A549 (cell line): ENCODE measurements around the gene NR2F1. TPM values are rescaled to one million over a fixed set of nuclear protein-coding genes. Genes with fewer than 3 reads are reported as not detected.
"Not testable (repeated sequence)": the region's sequence is repeated elsewhere in the genome, so short reads cannot be mapped to it uniquely, and the experiment has no call there.

Experiments used
- ATAC-seq, 2 experiments: fragments of 200-7000 bp in 1 of 2; fragments of >200 bp in 1 of 2; cut with Nextera tagmentation in 1 of 2; cut with Tn5 transposase in 1 of 2; 3 replicates each; pipeline versions ENCODE4 v1.8.0 to v1.9.1; 2018 to 2020; ENCODE audit warnings: mild to moderate bottlenecking in 1 of 2, moderate library complexity in 1 of 2
- CTCF ChIA-PET: fragments of 300-600 bp; sonication (Branson Sonifier 250); formaldehyde crosslinking; extraction: SDS; loops from one replicate; lab custom pipeline; 2021; ENCODE audit warnings: antibody characterized with exemption, inconsistent platforms; lab: Yijun Ruan, JAX
- POLR2A ChIA-PET: fragments of 350-600 bp; formaldehyde crosslinking; extraction: SDS; loops from one replicate; lab custom pipeline; 2021; ENCODE audit warnings: antibody characterized with exemption, inconsistent platforms; lab: Yijun Ruan, JAX
- DNase-seq, 2 experiments: peaks; one replicate each; pipeline versions ENCODE4 v3.0.0 to v3.0.0-alpha.2; 2011 to 2016; ENCODE audit warnings: low read depth in 1 of 2, low spot score in 1 of 2
- FAIRE-seq: peaks from 2 replicates; lab custom pipeline; 2011; peaks lifted over from hg19 to GRCh38; lab: Jason Lieb, UNC
- H3K27ac ChIP-seq, 2 experiments: fragments of >200 bp; sonication (Bioruptor Twin); formaldehyde crosslinking; 3 replicates each; pipeline ENCODE4 v1.5.1; 2016 to 2017
- H3K4me1 ChIP-seq: fragments of >200 bp; sonication (Bioruptor Twin); formaldehyde crosslinking; 3 replicates; pipeline ENCODE4 v1.6.1; 2016
- H3K4me2 ChIP-seq: fragments of >200 bp; sonication (Bioruptor Twin); formaldehyde crosslinking; 3 replicates; pipeline ENCODE4 v1.6.1; 2016
- H3K4me3 ChIP-seq: fragments of >200 bp; sonication (Bioruptor Twin); formaldehyde crosslinking; 3 replicates; pipeline ENCODE4 v1.5.1; 2016
- H3K9me3 ChIP-seq: fragments of >200 bp; sonication (Bioruptor Twin); formaldehyde crosslinking; 3 replicates; pipeline ENCODE4 v1.6.1; 2016
- BHLHE40 ChIP-seq: IDR thresholded peaks from 2 replicates; pipeline ENCODE4 v1.6.1; 2012; ENCODE audit warnings: low read depth, low read length, inconsistent platforms
- CBX8 ChIP-seq: fragments of 200-600 bp; sonication (generic); IDR thresholded peaks from 2 replicates; pipeline ENCODE4 v1.6.1; 2016
- CHD4 ChIP-seq: fragments of 200-600 bp; sonication (generic); IDR thresholded peaks from 2 replicates; pipeline ENCODE4 v1.6.1; 2016; ENCODE audit warnings: antibody characterized with exemption, mild to moderate bottlenecking, borderline replicate concordance
- EHMT2 ChIP-seq: fragments of 200-600 bp; sonication (generic); IDR thresholded peaks from 2 replicates; pipeline ENCODE4 v1.6.1; 2016; ENCODE audit warnings: antibody characterized with exemption, low read depth, mild to moderate bottlenecking, moderate library complexity
- FOSB ChIP-seq: fragments of 250-450 bp; sonication (Bioruptor Pico); IDR thresholded peaks from 2 replicates; pipeline ENCODE4 v1.5.0; 2020; ENCODE audit warnings: mild to moderate bottlenecking, moderate library complexity
- FOXS1 ChIP-seq: fragments of 250-450 bp; sonication (Bioruptor Pico); IDR thresholded peaks from 2 replicates; pipeline ENCODE4 v1.5.0; 2020; ENCODE audit warnings: mild to moderate bottlenecking, moderate library complexity
- HOXA7 ChIP-seq: fragments of 250-450 bp; sonication (Bioruptor Pico); IDR thresholded peaks from 2 replicates; pipeline ENCODE4 v1.5.0; 2020; ENCODE audit warnings: mild to moderate bottlenecking, moderate library complexity
- HOXB5 ChIP-seq: fragments of 250-450 bp; sonication (Bioruptor Pico); IDR thresholded peaks from 2 replicates; pipeline ENCODE4 v1.5.0; 2020; ENCODE audit warnings: mild to moderate bottlenecking, moderate library complexity
- JUN ChIP-seq, 2 experiments: fragments of >200 bp; sonication (Bioruptor Twin); formaldehyde crosslinking; IDR thresholded peaks; 2 replicates in 1 of 2; 3 replicates in 1 of 2; pipeline ENCODE4 v1.6.1; 2016 to 2017
- KDM1A ChIP-seq: fragments of 200-600 bp; sonication (generic); IDR thresholded peaks from 2 replicates; pipeline ENCODE4 v1.6.1; 2016; ENCODE audit warnings: low read depth, mild to moderate bottlenecking
- KDM5A ChIP-seq: fragments of 200-600 bp; sonication (generic); IDR thresholded peaks from 2 replicates; pipeline ENCODE4 v1.6.1; 2016; ENCODE audit warnings: antibody characterized with exemption, mild to moderate bottlenecking
- MAFK ChIP-seq: fragments of 450-650 bp; IDR thresholded peaks from 2 replicates; pipeline ENCODE4 v1.6.1; 2014; ENCODE audit not compliant: partially characterized antibody
- MYC ChIP-seq: IDR thresholded peaks from 2 replicates; pipeline ENCODE4 v1.6.1; 2012; ENCODE audit warnings: mild to moderate bottlenecking, inconsistent platforms, low read length, improper control_type of control experiment, borderline replicate concordance
- NFE2L2 ChIP-seq: fragments of 150-350 bp; conservative IDR thresholded peaks from 2 replicates; pipeline ENCODE4 v1.6.1; 2014; ENCODE audit warnings: low read length
- POLR2A ChIP-seq: IDR thresholded peaks from 2 replicates; pipeline ENCODE4 v1.6.1; 2012; ENCODE audit warnings: mild to moderate bottlenecking, low read length
- RCOR1 ChIP-seq: fragments of 150-350 bp; IDR thresholded peaks from 2 replicates; pipeline ENCODE4 v1.6.1; 2014; ENCODE audit warnings: antibody characterized with exemption, low read length, low read depth
- RFX5 ChIP-seq: fragments of 450-650 bp; IDR thresholded peaks from 2 replicates; pipeline ENCODE4 v1.7.1; 2014; ENCODE audit warnings: antibody characterized with exemption, mild to moderate bottlenecking, moderate library complexity
- RNF2 ChIP-seq: fragments of 200-600 bp; sonication (generic); IDR thresholded peaks from 2 replicates; pipeline ENCODE4 v1.6.1; 2016; ENCODE audit warnings: low read depth, mild to moderate bottlenecking, antibody characterized with exemption, moderate library complexity, borderline replicate concordance
- SREBF2 ChIP-seq: fragments of 450-650 bp; IDR thresholded peaks from 2 replicates; pipeline ENCODE4 v1.6.1; 2014; ENCODE audit warnings: mild to moderate bottlenecking, moderate library complexity
- TFCP2L1 ChIP-seq: fragments of 250-450 bp; sonication (Bioruptor Pico); IDR thresholded peaks from 2 replicates; pipeline ENCODE4 v1.5.0; 2021; ENCODE audit warnings: mild to moderate bottlenecking
- TP53 ChIP-seq: fragments of 250-450 bp; sonication (Bioruptor Pico); IDR thresholded peaks from 2 replicates; pipeline ENCODE4 v1.5.0; 2021; ENCODE audit warnings: mild to moderate bottlenecking, moderate library complexity
- ZC3H11A ChIP-seq: fragments of 450-650 bp; IDR thresholded peaks from 2 replicates; pipeline ENCODE4 v1.6.1; 2014; ENCODE audit warnings: antibody characterized with exemption, mild to moderate bottlenecking
- ZNF302 ChIP-seq: fragments of 250-450 bp; sonication (Bioruptor Pico); IDR thresholded peaks from 2 replicates; pipeline ENCODE4 v1.9.0; 2021; ENCODE audit warnings: inconsistent platforms, mild to moderate bottlenecking, moderate library complexity
- ZSCAN20 ChIP-seq: fragments of 250-450 bp; sonication (Bioruptor Pico); IDR thresholded peaks from 2 replicates; pipeline ENCODE4 v1.8.0; 2022; ENCODE audit warnings: mild to moderate bottlenecking, moderate library complexity
- WGBS: methylation state at CpG from one replicate; pipeline ENCODE4 v1.1.6; 2017; ENCODE audit errors: missing lambda C conversion rate; 5-methylcytosine and 5-hydroxymethylcytosine counted together
- polyA plus RNA-seq, 4 experiments: library from polyadenylated mRNA; depleted of rRNA in 3 of 4; stranded (reverse); fragments of >200 nt; fragmentation: RNase III in 1 of 4; extraction: RNeasy Plus Mini Kit Qiagen cat#74134 plus additional on column Dnase treatment in 1 of 4; gene quantifications; 2 replicates in 3 of 4; 3 replicates in 1 of 4; pipeline ENCODE4 v1.2.3, GENCODE V29; 2011 to 2017
- TF ChIP-seq, protein P1 (sequence below): IDR thresholded peaks from 2 replicates; pipeline ENCODE4 v1.6.1; 2012; ENCODE audit warnings: low read depth, borderline replicate concordance
- TF ChIP-seq, protein P2 (sequence below): fragments of >200 bp; sonication (Bioruptor Twin); formaldehyde crosslinking; IDR thresholded peaks from 2 replicates; pipeline ENCODE4 v1.6.1; 2016
- TF ChIP-seq, protein P3 (sequence below): fragments of >200 bp; sonication (Bioruptor Twin); formaldehyde crosslinking; IDR thresholded peaks from 3 replicates; pipeline ENCODE4 v1.6.1; 2016
- TF ChIP-seq, protein P4 (sequence below): IDR thresholded peaks from 2 replicates; pipeline ENCODE4 v1.6.1; 2012
- TF ChIP-seq, protein P5 (sequence below): fragments of 200-600 bp; sonication (generic); IDR thresholded peaks from 2 replicates; pipeline ENCODE4 v1.6.1; 2016; ENCODE audit warnings: antibody characterized with exemption, mild to moderate bottlenecking, moderate library complexity

The NR2F1 gene
- polyA plus RNA-seq, 2 of the 4 experiments (the other 2 are of a cell fraction): 5.0 to 5.2 TPM

DNA sequence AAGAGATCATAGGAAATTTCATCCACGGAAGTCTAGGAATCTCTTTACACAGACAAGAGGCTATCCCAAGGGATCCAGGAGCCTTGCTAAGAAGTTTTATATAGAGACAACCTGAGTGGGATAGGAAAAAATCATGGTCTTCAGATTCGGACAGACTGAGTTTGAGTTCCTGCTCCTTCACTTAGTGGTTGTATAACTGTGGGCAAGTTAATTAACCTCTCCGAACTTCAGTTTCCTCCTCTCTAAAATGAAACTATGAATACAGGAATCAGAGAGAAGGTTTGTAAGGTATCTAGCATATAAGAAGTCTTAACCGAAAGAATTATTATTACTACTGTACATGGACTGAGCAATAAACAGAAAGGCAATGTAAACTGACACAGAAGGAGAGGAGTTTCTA, 37.1 kb upstream of the NR2F1 start (continued):
- no peak for TF ChIP-seq JUN (IDR thresholded peaks at IDR 0.05)
- TF ChIP-seq MYC: no peak
- TF ChIP-seq BHLHE40: no peak
- TF ChIP-seq CBX8: no peak
- TF ChIP-seq RFX5: no peak

DNA sequence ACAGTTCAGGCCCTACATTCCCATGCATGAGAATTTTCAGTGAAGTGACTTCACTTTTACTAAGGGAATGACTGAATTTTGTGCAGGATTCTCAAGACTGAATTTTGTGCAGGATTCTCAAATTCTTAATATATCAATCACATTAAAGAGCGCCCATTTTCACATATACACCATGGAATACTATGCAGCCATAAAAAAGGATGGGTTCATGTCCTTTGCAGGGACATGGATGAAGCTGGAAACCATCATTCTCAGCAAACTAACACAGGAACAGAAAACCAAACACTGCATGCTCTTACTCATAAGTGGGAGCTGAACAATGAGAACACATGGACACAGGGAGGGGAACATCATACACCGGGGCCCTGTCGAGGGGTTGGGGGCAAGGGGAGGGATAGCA, 33.4 kb upstream of the NR2F1 start:
- H3K4me2 ChIP-seq, ATAC-seq, H3K27ac ChIP-seq, H3K4me3 ChIP-seq, FAIRE-seq, H3K4me1 ChIP-seq, H3K9me3 ChIP-seq, DNase-seq, POLR2A ChIA-PET, CTCF ChIA-PET: not testable (repeated sequence)
- 85% methylated on average over 3 of the region's 3 CpGs for WGBS

DNA sequence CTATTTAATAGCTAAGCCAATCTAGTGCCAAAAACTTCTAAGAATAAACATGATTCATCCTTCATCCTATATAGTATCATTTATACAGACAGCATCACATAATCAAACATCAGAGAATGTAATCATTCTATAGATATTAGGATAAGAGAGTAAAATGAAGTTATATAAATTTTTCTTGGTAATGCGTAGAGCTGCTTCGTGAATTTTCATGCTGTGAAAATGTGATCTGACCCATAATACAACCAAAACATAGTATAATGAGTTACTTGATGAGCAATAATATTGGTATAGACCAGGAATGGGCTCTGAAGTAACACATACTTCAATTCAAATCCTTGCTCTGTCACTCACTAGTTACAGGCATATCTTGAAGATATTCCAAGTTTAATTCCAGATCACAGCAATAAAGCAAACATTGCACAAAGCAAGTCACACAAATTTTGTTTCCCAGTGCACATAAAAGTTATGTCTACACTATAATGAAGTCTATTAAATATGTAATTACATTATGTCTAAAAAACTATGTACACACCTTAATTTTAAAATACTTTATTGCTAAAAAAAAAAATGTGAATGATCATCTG, 25.9 kb upstream of the NR2F1 start:
- POLR2A ChIA-PET: no interaction called here

DNA sequence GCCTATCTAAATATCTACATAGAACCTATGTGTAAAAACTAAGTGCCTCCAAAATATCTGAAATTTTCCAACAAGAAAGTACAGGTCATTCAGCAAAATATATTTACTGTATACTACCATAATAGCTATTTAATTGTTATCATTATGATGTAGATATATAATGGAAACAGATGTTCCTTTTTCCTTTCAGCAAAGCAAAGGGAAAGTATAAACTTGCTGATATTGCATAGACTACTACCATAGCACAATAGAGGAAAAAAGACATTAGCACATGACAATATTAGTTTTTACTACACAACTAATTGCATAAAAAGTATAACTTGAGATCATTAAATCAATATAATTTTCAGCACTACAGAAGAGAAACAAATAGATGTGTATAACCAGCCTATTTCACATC, 16.9 kb upstream of the NR2F1 start:
- H3K4me1 ChIP-seq: peaks cover 9% of the 10 kb centered on the region
- POLR2A ChIA-PET: no interaction called here
- no peaks in the 10 kb centered on the region for H3K9me3 ChIP-seq
- no peak for DNase-seq
- H3K4me3 ChIP-seq: no peak overlapping the region
- no peak for ATAC-seq
- H3K4me2 ChIP-seq: no peak overlapping the region
- no peak overlapping the region for H3K27ac ChIP-seq
- TF ChIP-seq HOXB5 (CRISPR knock-in tag) (no peak), RNF2 (no peak), POLR2A (no peak), ZSCAN20 (CRISPR knock-in tag) (no peak), ZC3H11A (no peak), MYC (no peak), TP53 (CRISPR knock-in tag) (no peak), RCOR1 (no peak), TFCP2L1 (CRISPR knock-in tag) (no peak), KDM1A (no peak), FOXS1 (CRISPR knock-in tag) (no peak)
- TF ChIP-seq, protein P1, sequence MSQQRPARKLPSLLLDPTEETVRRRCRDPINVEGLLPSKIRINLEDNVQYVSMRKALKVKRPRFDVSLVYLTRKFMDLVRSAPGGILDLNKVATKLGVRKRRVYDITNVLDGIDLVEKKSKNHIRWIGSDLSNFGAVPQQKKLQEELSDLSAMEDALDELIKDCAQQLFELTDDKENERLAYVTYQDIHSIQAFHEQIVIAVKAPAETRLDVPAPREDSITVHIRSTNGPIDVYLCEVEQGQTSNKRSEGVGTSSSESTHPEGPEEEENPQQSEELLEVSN: no peak
- TF ChIP-seq, all 56 proteins: peak for 0
- CTCF ChIA-PET: no interaction called here
- FAIRE-seq: no peak

More for the DNA sequence above, 25.9 kb upstream of the NR2F1 start:
- no peak for FAIRE-seq
- no peak for ATAC-seq
- WGBS: 88% methylated on average over 2 of the region's 2 CpGs
- Histone ChIP-seq H3K9me3 (no peaks in the 10 kb centered on the region), H3K4me1 (no peaks in the 10 kb centered on the region), H3K4me3 (no peak overlapping the region)
- DNase-seq: no peak
- CTCF ChIA-PET: no interaction called here
- TF ChIP-seq ZNF302 (CRISPR knock-in tag) (no peak), KDM5A (no peak), RNF2 (no peak), MAFK (no peak), HOXB5 (CRISPR knock-in tag) (no peak), FOSB (CRISPR knock-in tag) (no peak), EHMT2 (no peak), RFX5 (no peak), ZSCAN20 (CRISPR knock-in tag) (no peak), MYC (no peak), NFE2L2 (no peak), SREBF2 (no peak), TP53 (CRISPR knock-in tag) (no peak), HOXA7 (CRISPR knock-in tag) (no peak), CHD4 (no peak)
- TF ChIP-seq, protein P2, sequence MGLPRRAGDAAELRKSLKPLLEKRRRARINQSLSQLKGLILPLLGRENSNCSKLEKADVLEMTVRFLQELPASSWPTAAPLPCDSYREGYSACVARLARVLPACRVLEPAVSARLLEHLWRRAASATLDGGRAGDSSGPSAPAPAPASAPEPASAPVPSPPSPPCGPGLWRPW: no peak
- TF ChIP-seq, protein P3, sequence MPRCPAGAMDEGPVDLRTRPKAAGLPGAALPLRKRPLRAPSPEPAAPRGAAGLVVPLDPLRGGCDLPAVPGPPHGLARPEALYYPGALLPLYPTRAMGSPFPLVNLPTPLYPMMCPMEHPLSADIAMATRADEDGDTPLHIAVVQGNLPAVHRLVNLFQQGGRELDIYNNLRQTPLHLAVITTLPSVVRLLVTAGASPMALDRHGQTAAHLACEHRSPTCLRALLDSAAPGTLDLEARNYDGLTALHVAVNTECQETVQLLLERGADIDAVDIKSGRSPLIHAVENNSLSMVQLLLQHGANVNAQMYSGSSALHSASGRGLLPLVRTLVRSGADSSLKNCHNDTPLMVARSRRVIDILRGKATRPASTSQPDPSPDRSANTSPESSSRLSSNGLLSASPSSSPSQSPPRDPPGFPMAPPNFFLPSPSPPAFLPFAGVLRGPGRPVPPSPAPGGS: no peak
- TF ChIP-seq, protein P4, sequence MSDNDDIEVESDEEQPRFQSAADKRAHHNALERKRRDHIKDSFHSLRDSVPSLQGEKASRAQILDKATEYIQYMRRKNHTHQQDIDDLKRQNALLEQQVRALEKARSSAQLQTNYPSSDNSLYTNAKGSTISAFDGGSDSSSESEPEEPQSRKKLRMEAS: no peak
- TF ChIP-seq, protein P5, sequence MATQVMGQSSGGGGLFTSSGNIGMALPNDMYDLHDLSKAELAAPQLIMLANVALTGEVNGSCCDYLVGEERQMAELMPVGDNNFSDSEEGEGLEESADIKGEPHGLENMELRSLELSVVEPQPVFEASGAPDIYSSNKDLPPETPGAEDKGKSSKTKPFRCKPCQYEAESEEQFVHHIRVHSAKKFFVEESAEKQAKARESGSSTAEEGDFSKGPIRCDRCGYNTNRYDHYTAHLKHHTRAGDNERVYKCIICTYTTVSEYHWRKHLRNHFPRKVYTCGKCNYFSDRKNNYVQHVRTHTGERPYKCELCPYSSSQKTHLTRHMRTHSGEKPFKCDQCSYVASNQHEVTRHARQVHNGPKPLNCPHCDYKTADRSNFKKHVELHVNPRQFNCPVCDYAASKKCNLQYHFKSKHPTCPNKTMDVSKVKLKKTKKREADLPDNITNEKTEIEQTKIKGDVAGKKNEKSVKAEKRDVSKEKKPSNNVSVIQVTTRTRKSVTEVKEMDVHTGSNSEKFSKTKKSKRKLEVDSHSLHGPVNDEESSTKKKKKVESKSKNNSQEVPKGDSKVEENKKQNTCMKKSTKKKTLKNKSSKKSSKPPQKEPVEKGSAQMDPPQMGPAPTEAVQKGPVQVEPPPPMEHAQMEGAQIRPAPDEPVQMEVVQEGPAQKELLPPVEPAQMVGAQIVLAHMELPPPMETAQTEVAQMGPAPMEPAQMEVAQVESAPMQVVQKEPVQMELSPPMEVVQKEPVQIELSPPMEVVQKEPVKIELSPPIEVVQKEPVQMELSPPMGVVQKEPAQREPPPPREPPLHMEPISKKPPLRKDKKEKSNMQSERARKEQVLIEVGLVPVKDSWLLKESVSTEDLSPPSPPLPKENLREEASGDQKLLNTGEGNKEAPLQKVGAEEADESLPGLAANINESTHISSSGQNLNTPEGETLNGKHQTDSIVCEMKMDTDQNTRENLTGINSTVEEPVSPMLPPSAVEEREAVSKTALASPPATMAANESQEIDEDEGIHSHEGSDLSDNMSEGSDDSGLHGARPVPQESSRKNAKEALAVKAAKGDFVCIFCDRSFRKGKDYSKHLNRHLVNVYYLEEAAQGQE: no peak
- TF ChIP-seq, all 56 proteins: peak for 0
- Histone ChIP-seq H3K4me2 (no peak overlapping the region), H3K27ac (no peak overlapping the region)
